ENCODE measurements around the gene ATG4B.

The ATG4B gene

DNA sequence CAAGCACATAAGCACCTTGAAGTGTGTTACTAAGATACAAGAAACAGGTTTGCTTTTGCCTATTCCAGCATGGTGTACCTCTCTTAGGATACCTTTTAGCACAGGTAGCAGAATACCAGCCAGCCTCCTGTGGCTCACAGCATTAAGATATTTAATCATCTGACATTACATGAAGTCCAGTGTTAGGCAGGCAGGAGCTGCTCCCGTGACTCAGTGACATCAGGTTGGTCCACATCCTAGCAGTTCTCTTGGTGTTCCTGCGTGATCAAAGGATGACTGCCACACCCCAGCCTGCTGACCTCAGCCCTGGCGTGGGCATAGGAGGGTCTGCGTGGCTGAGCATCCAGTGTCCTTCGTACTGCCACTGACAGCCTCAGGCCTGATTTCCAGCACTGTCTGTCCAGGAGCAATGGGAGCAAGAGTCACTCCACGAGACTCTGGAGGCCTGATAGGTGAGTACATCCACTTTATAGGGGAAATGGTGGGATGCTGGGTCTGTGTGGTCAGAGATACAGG lies 52.8 kb downstream of the ATG4B start:
- DNase-seq (ENCODE audit: low read depth): no peak

DNA sequence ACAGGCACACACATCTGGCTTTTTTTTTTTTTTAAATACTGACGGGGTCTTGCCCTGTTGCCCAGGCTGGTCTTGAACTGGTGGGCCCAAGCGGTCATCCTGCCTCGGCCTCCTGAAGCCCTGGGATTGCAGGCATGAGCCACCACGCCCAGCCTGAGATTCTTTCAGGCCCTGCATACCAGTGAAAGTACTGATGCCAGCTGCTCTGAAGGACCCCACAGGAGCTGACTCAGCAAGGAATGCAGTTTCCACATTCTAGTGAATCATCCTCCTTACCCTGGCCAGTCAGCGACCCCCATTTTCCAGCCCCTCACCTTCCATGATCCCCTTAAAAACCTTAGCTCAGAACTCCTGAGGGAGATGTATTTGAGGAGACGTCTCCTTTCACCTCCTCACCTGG lies 55.0 kb downstream of the ATG4B start:
- no peak for DNase-seq (ENCODE audit: low read depth)

DNA sequence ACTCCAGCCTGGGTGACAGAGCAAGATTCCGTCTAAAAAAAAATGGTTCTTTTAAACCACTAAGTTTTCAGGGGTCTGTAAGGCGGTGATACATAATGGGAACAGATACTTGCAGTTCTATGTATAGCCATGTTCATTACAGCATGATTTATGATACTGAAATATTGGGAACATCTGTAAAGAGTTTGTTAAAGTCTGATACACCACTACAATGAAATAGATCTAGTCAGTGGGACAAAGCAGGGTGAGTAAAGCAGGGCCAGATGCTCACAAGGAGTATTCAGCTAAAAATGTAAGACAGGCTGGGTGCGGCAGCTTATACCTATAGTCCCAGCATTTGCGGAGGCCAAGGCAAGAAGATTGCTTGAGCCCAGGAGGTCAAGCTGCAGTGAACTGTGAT lies 58.2 kb downstream of the ATG4B start:
- DNase-seq (ENCODE audit: low read depth): no peak

GRCh38 chr2:241701149-241701398 lies 63.6 kb downstream of the ATG4B start:
- DNase-seq (ENCODE audit: low read depth): no peak

GRCh38 chr2:241701399-241702154 lies 64.1 kb downstream of the ATG4B start, which contains the start of gene ING5:
ING5 (plus strand) TSS chr2:241702039; CDS start chr2:241702066, 27 bp downstream.
- peak; percentile 95 for DNase-seq (ENCODE audit: low read depth)

DNA sequence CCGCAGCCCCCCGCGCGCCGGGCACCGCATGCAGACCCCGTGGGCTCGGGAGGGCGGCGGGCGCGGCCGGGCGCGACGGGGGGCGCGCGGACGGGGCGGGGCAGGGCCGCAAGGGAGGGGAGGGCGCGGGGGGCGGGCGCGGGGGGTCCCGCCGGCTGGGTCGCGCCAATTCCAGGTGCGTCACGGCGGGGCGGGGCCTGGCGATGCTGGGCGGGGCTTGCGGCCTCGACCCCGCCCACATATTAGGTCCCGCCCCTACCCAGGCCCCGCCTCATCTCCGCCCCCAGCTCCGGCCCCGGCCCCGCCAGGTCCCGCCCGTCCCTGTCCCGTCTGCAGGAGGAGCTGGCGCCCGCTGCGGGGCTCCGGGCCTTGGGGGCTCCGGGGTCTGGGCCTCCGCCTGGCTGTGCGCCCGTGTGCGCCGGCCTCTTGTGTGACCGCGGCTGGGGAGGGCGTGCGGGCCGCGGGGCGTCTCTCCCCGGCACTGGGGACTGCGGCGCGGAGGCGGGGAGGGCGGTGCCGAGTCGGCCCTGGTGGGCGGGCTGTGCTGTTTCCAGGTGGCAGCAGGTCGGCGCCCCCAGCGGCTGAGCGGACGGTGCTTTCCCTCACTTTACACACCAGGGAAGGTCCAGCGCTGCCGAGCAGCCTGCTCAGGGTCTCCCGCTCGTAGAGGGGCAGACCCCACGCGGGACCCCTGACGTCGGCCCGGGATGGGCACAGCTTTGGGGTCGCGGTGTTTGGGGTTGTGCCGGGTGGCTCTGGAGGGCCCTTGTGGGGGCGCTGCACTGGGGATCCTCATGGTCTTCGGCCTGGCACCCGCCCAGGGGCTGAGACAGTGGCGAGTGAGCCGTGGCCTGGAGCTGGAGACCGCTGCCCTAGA lies 64.9 kb downstream of the ATG4B start:
- DNase-seq (ENCODE audit: low read depth): peak; percentile 89

GRCh38 chr2:241703032-241703604 lies 65.6 kb downstream of the ATG4B start:
- no peak for DNase-seq (ENCODE audit: low read depth)

DNA sequence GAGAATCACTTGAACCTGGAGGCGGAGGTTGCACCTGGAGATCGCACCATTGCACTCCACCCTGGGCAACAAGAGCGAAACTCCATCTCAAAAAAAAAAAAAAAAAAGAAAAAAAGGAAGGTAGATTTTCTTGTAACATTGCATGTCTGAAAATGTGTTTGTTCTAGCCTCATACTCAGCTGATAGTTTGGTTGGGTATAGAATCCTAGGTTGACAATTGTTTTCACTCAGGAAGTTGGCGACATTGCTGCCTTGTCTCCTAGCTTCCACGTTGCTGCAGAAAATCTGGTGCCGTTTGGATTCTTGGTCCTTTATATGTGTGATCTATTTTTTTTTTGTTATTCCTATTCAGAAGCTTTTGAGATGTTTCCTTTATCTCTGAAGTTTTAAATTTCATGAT lies 69.0 kb downstream of the ATG4B start:
- DNase-seq (ENCODE audit: low read depth): no peak

DNA sequence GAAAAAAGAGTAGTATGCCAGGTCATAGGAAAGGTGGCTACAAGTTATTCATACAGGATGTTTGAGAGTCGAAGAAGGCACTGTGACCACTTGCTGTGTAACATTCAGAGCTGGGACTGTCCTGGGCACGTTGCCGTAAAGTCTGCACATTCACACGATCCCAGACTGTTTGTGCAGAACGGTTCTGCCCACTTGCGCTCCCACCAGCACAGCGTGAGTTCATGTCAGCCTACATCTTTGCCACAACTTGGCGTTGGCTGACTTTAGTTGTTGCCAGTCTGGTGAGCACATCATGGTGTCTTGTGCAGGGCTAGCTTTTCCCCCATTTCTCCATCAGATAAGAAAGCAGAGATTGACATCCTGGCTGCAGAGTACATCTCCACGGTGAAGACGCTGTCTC lies 71.4 kb downstream of the ATG4B start:
- no peak for DNase-seq (ENCODE audit: low read depth)

DNA sequence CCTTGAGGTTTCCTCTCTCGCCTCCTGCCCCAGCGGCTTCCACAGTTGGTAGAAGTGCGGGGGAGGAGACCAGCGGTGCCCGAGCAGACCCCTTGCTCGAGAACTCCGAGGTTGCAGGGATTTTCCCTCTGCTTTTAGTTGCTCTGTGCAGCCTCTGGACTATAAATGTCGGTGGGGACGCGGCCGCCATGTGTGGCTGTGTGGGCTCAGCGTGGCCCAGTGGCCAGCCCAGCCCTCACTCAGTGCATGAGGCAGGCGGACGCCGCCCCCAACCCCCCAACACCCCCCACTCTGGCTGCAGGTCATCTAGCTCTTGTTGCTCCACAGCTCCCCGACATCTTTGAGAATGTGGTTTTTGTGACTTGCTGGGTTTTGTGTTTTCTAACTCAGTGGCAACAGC lies 81.6 kb downstream of the ATG4B start:
- DNase-seq (ENCODE audit: low read depth): no peak

DNA sequence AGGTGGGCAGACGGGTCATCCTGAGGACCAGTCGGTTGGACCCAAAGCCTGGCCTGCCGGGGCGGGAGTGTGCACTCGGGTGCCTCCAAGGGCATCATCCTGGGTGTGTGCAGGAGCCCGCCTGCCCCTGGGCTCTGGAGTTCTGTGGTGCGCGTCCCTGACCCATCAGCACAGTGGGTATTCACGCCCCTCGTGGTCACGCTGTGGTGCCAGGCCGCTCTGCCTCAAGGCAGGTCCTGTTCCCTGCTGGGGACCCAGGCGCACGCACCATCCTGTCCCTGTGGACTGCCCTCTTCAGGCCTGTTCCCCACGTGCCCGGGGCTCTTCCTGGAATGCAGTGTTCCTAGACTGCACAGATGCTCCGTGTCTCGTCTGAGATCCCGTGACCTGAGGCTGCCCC lies 82.6 kb downstream of the ATG4B start:
- no peak for DNase-seq (ENCODE audit: low read depth)

GRCh38 chr2:241720560-241720959 lies 83.1 kb downstream of the ATG4B start:
- DNase-seq (ENCODE audit: low read depth): no peak

DNA sequence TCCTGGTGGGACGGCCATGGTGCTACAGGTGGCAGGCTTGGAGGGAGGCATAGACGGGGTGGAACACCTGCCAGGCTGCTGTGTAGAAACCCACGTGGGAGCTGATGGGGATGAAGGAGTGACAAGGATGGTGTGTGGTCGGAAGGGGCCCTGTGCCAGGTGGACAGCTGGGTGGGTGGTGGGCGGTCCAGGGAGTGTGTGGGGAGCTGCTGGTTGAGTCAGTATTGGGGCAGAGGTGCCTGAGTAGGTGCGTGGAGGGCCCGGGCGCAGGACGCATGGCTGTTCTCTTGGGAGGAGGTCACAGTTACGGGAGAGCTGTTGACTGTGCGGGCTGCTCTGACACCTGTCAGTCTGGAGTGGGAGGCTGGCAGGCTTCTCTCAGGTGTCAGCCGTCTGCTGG lies 84.4 kb downstream of the ATG4B start:
- DNase-seq (ENCODE audit: low read depth): no peak

GRCh38 chr2:241722896-241723454 lies 85.5 kb downstream of the ATG4B start:
- no peak for DNase-seq (ENCODE audit: low read depth)

Data from stimulated activated CD4-positive, alpha-beta T cell treated with anti-CD3 and anti-CD28 coated beads, Interleukin-2, amount 100 ng/mL, for 4 hours (primary cell).